ENCODE results near the gene ITGA1. TPM values are rescaled to one million over a fixed set of nuclear protein-coding genes. Genes with fewer than 3 reads are reported as not detected.

Gene ITGA1
- total RNA-seq, 6 experiments from 2014 or later = 46.9 to 101 (median 83.9) TPM

- Mint-ChIP-seq H3K9me3 (no peaks in the 10 kb centered on the region), H3K27ac (no peak overlapping the region), H3K4me1 (ENCODE audit: low read depth) (peaks cover 14% of the 10 kb centered on the region), H3K4me3 (no peak overlapping the region), H3K27me3 (ENCODE audit: insufficient read depth) (peaks cover 4% of the 10 kb centered on the region), H3K36me3 (ENCODE audit: low read depth) (no peaks in the 10 kb centered on the region)
- no peak for DNase-seq
- no peak for TF ChIP-seq CTCF (IDR thresholded peaks at IDR 0.05)
Measured at GRCh38 chr5:52754051-52754450, 33.7 kb upstream of the ITGA1 start.

- Mint-ChIP-seq H3K27me3 (ENCODE audit: insufficient read depth) (peaks cover 4% of the 10 kb centered on the region), H3K4me1 (ENCODE audit: low read depth) (peaks cover 14% of the 10 kb centered on the region), H3K36me3 (ENCODE audit: low read depth) (no peaks in the 10 kb centered on the region), H3K27ac (no peak overlapping the region), H3K9me3 (no peaks in the 10 kb centered on the region), H3K4me3 (no peak overlapping the region)
- no peak for DNase-seq
- no peak for TF ChIP-seq CTCF (IDR thresholded peaks at IDR 0.05)
Measured at GRCh38 chr5:52757527-52757926, 30.2 kb upstream of the ITGA1 start.

- Mint-ChIP-seq H3K36me3 (ENCODE audit: low read depth) (no peaks in the 10 kb centered on the region), H3K27me3 (ENCODE audit: insufficient read depth) (peaks cover 4% of the 10 kb centered on the region), H3K27ac (no peak overlapping the region), H3K4me3 (no peak overlapping the region), H3K9me3 (no peaks in the 10 kb centered on the region), H3K4me1 (ENCODE audit: low read depth) (peaks cover 14% of the 10 kb centered on the region)
- no peak for TF ChIP-seq CTCF (IDR thresholded peaks at IDR 0.05)
- no peak for DNase-seq
Measured at GRCh38 chr5:52758014-52758413, 29.7 kb upstream of the ITGA1 start.

GRCh38 chr5:52759331-52759730 is 28.4 kb upstream of the ITGA1 start:
- H3K4me3 Mint-ChIP-seq = no peak overlapping the region
- H3K4me1 Mint-ChIP-seq (ENCODE audit: low read depth) = peaks cover 14% of the 10 kb centered on the region
- no peak overlapping the region for H3K27ac Mint-ChIP-seq
- no peaks in the 10 kb centered on the region for H3K36me3 Mint-ChIP-seq (ENCODE audit: low read depth)
- no peaks in the 10 kb centered on the region for H3K9me3 Mint-ChIP-seq
- no peak for TF ChIP-seq CTCF (IDR thresholded peaks at IDR 0.05)
- H3K27me3 Mint-ChIP-seq (ENCODE audit: insufficient read depth) = no peaks in the 10 kb centered on the region
- DNase-seq = no peak

GRCh38 chr5:52760695-52761366 is 26.9 kb upstream of the ITGA1 start:
- Mint-ChIP-seq H3K4me1 (ENCODE audit: low read depth) (peaks cover 14% of the 10 kb centered on the region), H3K27ac (no peak overlapping the region), H3K4me3 (no peak overlapping the region), H3K36me3 (ENCODE audit: low read depth) (no peaks in the 10 kb centered on the region), H3K9me3 (no peaks in the 10 kb centered on the region), H3K27me3 (ENCODE audit: insufficient read depth) (no peaks in the 10 kb centered on the region)
- no peak for DNase-seq
- no peak for TF ChIP-seq CTCF (IDR thresholded peaks at IDR 0.05)

Data from HFFc6 (cell line).